K562 (cell line): ENCODE measurements around the gene ZSCAN12. TPM values are rescaled to one million over a fixed set of nuclear protein-coding genes. Genes with fewer than 3 reads are reported as not detected.

Experiments
- AFF4 ChIP-seq: sonication (generic); formaldehyde crosslinking; IDR thresholded peaks from 2 replicates; pipeline ENCODE4 v1.8.0; 2023; ENCODE audit warnings: mild to moderate bottlenecking, missing genetic modification reagents
- HDAC1 ChIP-seq, 2 experiments: fragments of 450-650 bp; IDR thresholded peaks; 2 replicates each; pipeline ENCODE4 v1.6.1; 2016 to 2017; ENCODE audit warnings: inconsistent platforms in 1 of 2, mild to moderate bottlenecking in 1 of 2, moderate library complexity in 1 of 2
- L3MBTL2 ChIP-seq: fragments of 450-650 bp; IDR thresholded peaks from 2 replicates; pipeline ENCODE4 v1.6.1; 2016; ENCODE audit warnings: mild to moderate bottlenecking, moderate library complexity
- MEF2A ChIP-seq: IDR thresholded peaks from 2 replicates; pipeline ENCODE4 v1.6.1; 2011; ENCODE audit warnings: low read depth, mild to moderate bottlenecking, low read length, moderate library complexity; ENCODE audit not compliant: control insufficient read depth
- POLR2G ChIP-seq: fragments of 200-400 bp; formaldehyde crosslinking; IDR thresholded peaks from 2 replicates; pipeline ENCODE4 v1.6.1; 2017; ENCODE audit warnings: low read depth, mild to moderate bottlenecking, antibody characterized with exemption, low read length, moderate library complexity
- SMAD4 ChIP-seq: fragments of 250-450 bp; sonication (Bioruptor Pico); conservative IDR thresholded peaks from 2 replicates; pipeline ENCODE4 v1.8.0; 2021; ENCODE audit warnings: inconsistent platforms, mild to moderate bottlenecking, moderate library complexity
- ZBTB40 ChIP-seq, 2 experiments: fragments of 450-650 bp in 1 of 2; sonication (generic) in 1 of 2; formaldehyde crosslinking in 1 of 2; IDR thresholded peaks; 2 replicates each; pipeline versions ENCODE4 v1.7.1 to v1.9.0; 2016 to 2022; ENCODE audit warnings: inconsistent platforms in 1 of 2, mild to moderate bottlenecking in 1 of 2, missing genetic modification reagents in 1 of 2
- ZNF592 ChIP-seq: fragments of 450-650 bp; IDR thresholded peaks from 2 replicates; pipeline ENCODE4 v1.6.1; 2017; ENCODE audit warnings: antibody characterized with exemption, mild to moderate bottlenecking
- polyA plus RNA-seq, 8 experiments: library from polyadenylated mRNA; depleted of rRNA in 4 of 8; stranded (reverse) in 5 of 8; unstranded in 3 of 8; fragments of >200 nt; fragmentation: Nextera tagmentation in 2 of 8; fragmentation: Illumina TruSeq in 1 of 8; extraction: Ambion mirVana in 2 of 8; extraction: Trizol in 1 of 8; gene quantifications; 2 replicates each; pipeline versions ENCODE4 v1.2.1 to v1.2.3, GENCODE V29; 2011 to 2014; ENCODE audit warnings: inconsistent platforms in 1 of 8, missing spikeins in 1 of 8
- total RNA-seq, 7 experiments: library from RNA; depleted of rRNA in 6 of 7; stranded (reverse); fragments of >200 nt in 6 of 7; fragmentation: Illumina TruSeq in 2 of 7; extraction: Trizol in 2 of 7; gene quantifications; 2 replicates each; pipeline versions ENCODE4 v1.2.1 to v1.2.3, GENCODE V29; 2011 to 2021; ENCODE audit warnings: low replicate concordance in 1 of 7

The ZSCAN12 gene
- total and polyA plus RNA-seq, 9 of the 15 experiments (the other 6 are each of a cell fraction or from before 2014, with no cell fraction given), result 2.5 to 19.6 (median 12.5) TPM

GRCh38 chr6:28349892-28350737 is 49.4 kb downstream of the ZSCAN12 start, which contains the start of gene ZKSCAN3 (continued):
- TF ChIP-seq HDAC1 (IDR thresholded peaks at IDR 0.05) (peak in 1 of 2 experiments; percentile 98; a peak in 2 of 4 replicates), SMAD4 (CRISPR knock-in tag) (peak; percentile 86), AFF4 (no peak), MEF2A (no peak), POLR2G (peak; percentile 85), ZBTB40 (IDR thresholded peaks at IDR 0.05) (peak; percentile 89), ZBTB40 (CRISPR knock-in tag; IDR thresholded peaks at IDR 0.05) (no peak), L3MBTL2 (peak; percentile 68), ZNF592 (no peak)
